H9 (cell line): Measurements from ENCODE around the gene CDYL2. TPM values are rescaled to one million over a fixed set of nuclear protein-coding genes. Genes with fewer than 3 reads are reported as not detected.

Source experiments
- DNase-seq: peaks from one replicate; pipeline ENCODE4 v3.0.0-alpha.2; 2017
- H2AFZ ChIP-seq: one replicate; pipeline ENCODE4 v1.6.1; 2013; ENCODE audit warnings: mild to moderate bottlenecking, low read length, control low read depth, moderate library complexity
- H2AK5ac ChIP-seq: 2 replicates; pipeline ENCODE4 v1.6.1; 2013; ENCODE audit warnings: low read length, control low read depth, mixed read lengths; ENCODE audit not compliant: insufficient read length
- H2BK120ac ChIP-seq: one replicate; pipeline ENCODE4 v1.6.1; 2013; ENCODE audit warnings: low read depth, mild to moderate bottlenecking, low read length, control low read depth, inconsistent platforms; ENCODE audit not compliant: poor library complexity, severe bottlenecking
- H2BK12ac ChIP-seq: 2 replicates; pipeline ENCODE4 v1.6.1; 2013; ENCODE audit warnings: low read length, control low read depth, mixed read lengths, low read depth; ENCODE audit not compliant: insufficient read length
- H2BK15ac ChIP-seq: 2 replicates; pipeline ENCODE4 v1.6.1; 2013; ENCODE audit warnings: low read depth, low read length, control low read depth
- H2BK20ac ChIP-seq: one replicate; pipeline ENCODE4 v1.6.1; 2013; ENCODE audit warnings: low read depth, mild to moderate bottlenecking, low read length, control low read depth, inconsistent platforms; ENCODE audit not compliant: poor library complexity, severe bottlenecking
- H2BK5ac ChIP-seq: 2 replicates; pipeline ENCODE4 v1.6.1; 2013; ENCODE audit warnings: low read length, control low read depth, mixed read lengths; ENCODE audit not compliant: insufficient read length
- H3K14ac ChIP-seq: 2 replicates; pipeline ENCODE4 v1.6.1; 2013; ENCODE audit warnings: low read length, control low read depth; ENCODE audit not compliant: insufficient read depth
- H3K18ac ChIP-seq: 2 replicates; pipeline ENCODE4 v1.6.1; 2013; ENCODE audit warnings: low read depth, mild to moderate bottlenecking, mixed read lengths, low read length, control low read depth; ENCODE audit not compliant: insufficient read length
- H3K23ac ChIP-seq: 2 replicates; pipeline ENCODE4 v1.6.1; 2013; ENCODE audit warnings: low read length, control low read depth, mixed read lengths, low read depth; ENCODE audit not compliant: insufficient read length
- H3K23me2 ChIP-seq: 2 replicates; pipeline ENCODE4 v1.6.1; 2013; ENCODE audit warnings: low read depth, mild to moderate bottlenecking, mixed read lengths, low read length, control low read depth; ENCODE audit not compliant: insufficient read length, poor library complexity, severe bottlenecking
- H3K27ac ChIP-seq: 2 replicates; pipeline ENCODE4 v1.5.1; 2013; ENCODE audit warnings: low read length, control low read depth, mixed read lengths, low read depth; ENCODE audit not compliant: insufficient read length
- H3K27me3 ChIP-seq: 2 replicates; pipeline ENCODE4 v1.6.1; 2013; ENCODE audit warnings: low read length, control low read depth, inconsistent platforms; ENCODE audit not compliant: insufficient read depth
- H3K4ac ChIP-seq: 2 replicates; pipeline ENCODE4 v1.6.1; 2013; ENCODE audit warnings: low read depth, mild to moderate bottlenecking, control low read depth, inconsistent platforms, low read length, moderate library complexity
- H3K4me1 ChIP-seq: 2 replicates; pipeline ENCODE4 v1.6.1; 2013; ENCODE audit warnings: low read length, control low read depth, inconsistent platforms; ENCODE audit not compliant: insufficient read depth
- H3K4me2 ChIP-seq: 2 replicates; pipeline ENCODE4 v1.6.1; 2013; ENCODE audit warnings: low read length, control low read depth, mixed read lengths; ENCODE audit not compliant: insufficient read length, insufficient read depth
- H3K56ac ChIP-seq: 2 replicates; pipeline ENCODE4 v1.6.1; 2013; ENCODE audit warnings: low read depth, mild to moderate bottlenecking, mixed read lengths, low read length, control low read depth; ENCODE audit not compliant: insufficient read length
- H3K79me1 ChIP-seq: 2 replicates; pipeline ENCODE4 v1.6.1; 2013; ENCODE audit warnings: low read depth, mild to moderate bottlenecking, moderate library complexity, low read length, control low read depth, inconsistent platforms; ENCODE audit not compliant: insufficient read depth, poor library complexity, severe bottlenecking
- H3K79me2 ChIP-seq: 2 replicates; pipeline ENCODE4 v1.6.1; 2013; ENCODE audit warnings: low read length, control low read depth, inconsistent platforms; ENCODE audit not compliant: insufficient read depth
- H3K9ac ChIP-seq: 2 replicates; pipeline ENCODE4 v1.6.1; 2013; ENCODE audit warnings: low read length, control low read depth, mixed read lengths; ENCODE audit not compliant: insufficient read length; ENCODE audit errors: extremely low read depth
- H3K9me3 ChIP-seq: one replicate; pipeline ENCODE4 v1.6.1; 2013; ENCODE audit warnings: low read depth, low read length, inconsistent platforms; ENCODE audit not compliant: control insufficient read depth
- H3T11ph ChIP-seq: one replicate; pipeline ENCODE4 v1.6.1; 2013; ENCODE audit warnings: mild to moderate bottlenecking, low read length, control low read depth, inconsistent platforms
- H4K20me1 ChIP-seq: one replicate; pipeline ENCODE4 v1.6.1; 2013; ENCODE audit not compliant: control insufficient read depth, insufficient read length, insufficient read depth
- H4K5ac ChIP-seq: 2 replicates; pipeline ENCODE4 v1.6.1; 2013; ENCODE audit warnings: low read depth, mild to moderate bottlenecking, mixed read lengths, low read length, control low read depth; ENCODE audit not compliant: insufficient read length
- H4K8ac ChIP-seq: replicated peaks from 2 replicates; pipeline ENCODE4 v1.6.1; 2013; ENCODE audit warnings: low read length, control low read depth, mixed read lengths, low read depth; ENCODE audit not compliant: insufficient read length
- H4K91ac ChIP-seq: 2 replicates; pipeline ENCODE4 v1.6.1; 2013; ENCODE audit warnings: low read depth, mild to moderate bottlenecking, moderate library complexity, mixed read lengths, low read length, control low read depth; ENCODE audit not compliant: insufficient read length
- H3K27ac Mint-ChIP-seq, 3 experiments: 2 replicates in 2 of 3; 3 replicates in 1 of 3; pipeline ENCODE4 v1.8.0; 2020 to 2021; ENCODE audit warnings: mixed read lengths in 3 of 3, mild to moderate bottlenecking in 1 of 3, moderate library complexity in 1 of 3
- H3K27me3 Mint-ChIP-seq: 2 replicates; pipeline ENCODE4 v1.8.0; 2021; ENCODE audit warnings: low read depth, mild to moderate bottlenecking, moderate library complexity, mixed read lengths
- H3K36me3 Mint-ChIP-seq, 3 experiments: 2 replicates in 2 of 3; 3 replicates in 1 of 3; pipeline ENCODE4 v1.8.0; 2020 to 2021; ENCODE audit warnings: low read depth in 3 of 3, mixed read lengths in 3 of 3; ENCODE audit not compliant: insufficient read depth in 1 of 3
- H3K4me1 Mint-ChIP-seq, 2 experiments: 2 replicates each; pipeline ENCODE4 v1.8.0; 2020; ENCODE audit warnings: mixed read lengths in 2 of 2
- H3K4me3 Mint-ChIP-seq, 2 experiments: 2 replicates in 1 of 2; 3 replicates in 1 of 2; pipeline ENCODE4 v1.8.0; 2020 to 2021; ENCODE audit warnings: mild to moderate bottlenecking in 2 of 2, mixed read lengths in 2 of 2, moderate library complexity in 1 of 2
- H3K9me3 Mint-ChIP-seq, 2 experiments: 2 replicates in 1 of 2; 3 replicates in 1 of 2; pipeline ENCODE4 v1.8.0; 2020; ENCODE audit warnings: mild to moderate bottlenecking in 2 of 2, mixed read lengths in 2 of 2, moderate library complexity in 1 of 2
- WGBS: extraction: QIAGEN DNeasy Blood & Tissue Kit; methylation state at CpG from one replicate; pipeline ENCODE4 v1.1.7; 2013; ENCODE audit warnings: missing lambda C conversion rate, low lambda C conversion rate, mixed read lengths; ENCODE audit not compliant: insufficient read length; ENCODE audit errors: extremely low coverage; 5-methylcytosine and 5-hydroxymethylcytosine counted together
- total RNA-seq: library from RNA; stranded (reverse); gene quantifications from 2 replicates; pipeline ENCODE4 v1.2.1, GENCODE V29; 2021
- TF ChIP-seq, protein P1 (sequence below): fragments of 200-600 bp; sonication (generic); conservative IDR thresholded peaks from 3 replicates; pipeline ENCODE4 v1.8.0; 2021; ENCODE audit warnings: antibody characterized with exemption, mild to moderate bottlenecking

The CDYL2 gene
- total RNA-seq, 1 experiment from 2014 or later: 4.2 TPM

DNA sequence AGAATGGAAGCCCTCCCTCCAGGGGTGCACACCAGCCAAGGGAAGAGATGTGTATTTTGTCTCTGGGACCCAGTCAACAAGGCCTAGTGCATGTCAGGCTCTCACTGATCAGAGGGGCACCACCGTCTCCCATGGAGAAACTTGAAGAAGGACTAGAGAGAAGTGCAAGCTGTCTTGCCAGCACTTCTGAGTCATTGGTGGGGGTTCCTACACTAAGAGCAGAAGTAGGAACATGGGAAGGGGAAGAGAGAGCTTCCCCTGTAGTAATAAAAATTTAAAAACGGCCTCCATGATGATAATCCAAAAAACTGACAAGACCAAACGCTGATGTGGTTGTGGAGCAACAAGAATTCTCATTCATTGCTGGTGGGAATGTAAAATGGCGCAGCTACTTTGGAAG lies 217.3 kb downstream of the CDYL2 start:
- no peak overlapping the region for H3K4ac ChIP-seq
- no peak for DNase-seq

More for the DNA sequence above, 217.3 kb downstream of the CDYL2 start:
- Mint-ChIP-seq H3K9me3 (peaks cover 2 to 48% of the 10 kb centered on the region in 2 experiments; a peak in 3 of 5 replicates), H3K36me3 (no peaks in the 10 kb centered on the region; a peak in 1 of 7 replicates), H3K27me3 (peaks cover 8% of the 10 kb centered on the region; the same call in 1 of the 2 replicates), H3K27ac (no peak overlapping the region), H3K4me3 (no peak overlapping the region), H3K4me1 (no peaks in the 10 kb centered on the region)
- H3K18ac ChIP-seq: no peak overlapping the region
- no peak overlapping the region for H4K91ac ChIP-seq
- H3K27me3 ChIP-seq: no peaks in the 10 kb centered on the region
- WGBS: no CpG with 5 or more reads among the region's 4 CpGs
- H3K79me1 ChIP-seq: no peaks in the 10 kb centered on the region
- TF ChIP-seq, protein P1, sequence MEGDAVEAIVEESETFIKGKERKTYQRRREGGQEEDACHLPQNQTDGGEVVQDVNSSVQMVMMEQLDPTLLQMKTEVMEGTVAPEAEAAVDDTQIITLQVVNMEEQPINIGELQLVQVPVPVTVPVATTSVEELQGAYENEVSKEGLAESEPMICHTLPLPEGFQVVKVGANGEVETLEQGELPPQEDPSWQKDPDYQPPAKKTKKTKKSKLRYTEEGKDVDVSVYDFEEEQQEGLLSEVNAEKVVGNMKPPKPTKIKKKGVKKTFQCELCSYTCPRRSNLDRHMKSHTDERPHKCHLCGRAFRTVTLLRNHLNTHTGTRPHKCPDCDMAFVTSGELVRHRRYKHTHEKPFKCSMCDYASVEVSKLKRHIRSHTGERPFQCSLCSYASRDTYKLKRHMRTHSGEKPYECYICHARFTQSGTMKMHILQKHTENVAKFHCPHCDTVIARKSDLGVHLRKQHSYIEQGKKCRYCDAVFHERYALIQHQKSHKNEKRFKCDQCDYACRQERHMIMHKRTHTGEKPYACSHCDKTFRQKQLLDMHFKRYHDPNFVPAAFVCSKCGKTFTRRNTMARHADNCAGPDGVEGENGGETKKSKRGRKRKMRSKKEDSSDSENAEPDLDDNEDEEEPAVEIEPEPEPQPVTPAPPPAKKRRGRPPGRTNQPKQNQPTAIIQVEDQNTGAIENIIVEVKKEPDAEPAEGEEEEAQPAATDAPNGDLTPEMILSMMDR: no peak
- H3K9me3 ChIP-seq: no peaks in the 10 kb centered on the region
- no peaks in the 10 kb centered on the region for H4K20me1 ChIP-seq
- H3K4me1 ChIP-seq: no peaks in the 10 kb centered on the region
- H4K8ac ChIP-seq: no peak overlapping the region
- H3K23me2 ChIP-seq: no peaks in the 10 kb centered on the region
- no peak overlapping the region for H2BK12ac ChIP-seq
- no peak overlapping the region for H3K56ac ChIP-seq
- no peaks in the 10 kb centered on the region for H3K79me2 ChIP-seq
- H4K5ac ChIP-seq: no peak overlapping the region
- H3K9ac ChIP-seq: no peak overlapping the region
- no peak overlapping the region for H2BK120ac ChIP-seq
- H2BK20ac ChIP-seq: no peak overlapping the region
- no peak overlapping the region for H3K27ac ChIP-seq
- H2BK15ac ChIP-seq: no peak overlapping the region
- H2AFZ ChIP-seq: no peak overlapping the region
- no peak overlapping the region for H3K23ac ChIP-seq
- no peak overlapping the region for H3K4me2 ChIP-seq
- H2AK5ac ChIP-seq: no peak overlapping the region
- H2BK5ac ChIP-seq: no peak overlapping the region
- H3K14ac ChIP-seq: no peak overlapping the region
- no peak overlapping the region for H3T11ph ChIP-seq
